HG02798 (cell line): ENCODE data around the gene CDH13.

Experiments used
- ATAC-seq: cut with Tn5 transposase; IDR thresholded peaks from one replicate; pipeline ENCODE4 v1.9.1; 2021; ENCODE audit warnings: mild to moderate bottlenecking; ENCODE audit not compliant: unreplicated experiment, poor library complexity

Gene CDH13

GRCh38 chr16:82769845-82770244, 143.1 kb downstream of the CDH13 start:
- ATAC-seq: no peak

- ATAC-seq: no peak
These were observed 145.4 kb downstream of the CDH13 start for GRCh38 chr16:82772215-82772614.

- no peak for ATAC-seq
These were observed 146.2 kb downstream of the CDH13 start for GRCh38 chr16:82773018-82773417.

GRCh38 chr16:82776470-82777146, 149.8 kb downstream of the CDH13 start:
- no peak for ATAC-seq

GRCh38 chr16:82782715-82783251, 156.0 kb downstream of the CDH13 start:
- ATAC-seq: no peak

GRCh38 chr16:82783933-82784572, 157.3 kb downstream of the CDH13 start:
- peak; percentile 36 for ATAC-seq

GRCh38 chr16:82784573-82784968, 157.8 kb downstream of the CDH13 start:
- ATAC-seq: no peak

- ATAC-seq: no peak
These were observed 161.5 kb downstream of the CDH13 start for GRCh38 chr16:82788225-82788624.

- no peak for ATAC-seq
These were observed 162.2 kb downstream of the CDH13 start for GRCh38 chr16:82788919-82789318.

GRCh38 chr16:82792693-82793092, 165.9 kb downstream of the CDH13 start:
- ATAC-seq: no peak

GRCh38 chr16:82793528-82794245, 166.9 kb downstream of the CDH13 start:
- no peak for ATAC-seq

GRCh38 chr16:82796047-82796446, 169.3 kb downstream of the CDH13 start:
- no peak for ATAC-seq

GRCh38 chr16:82801361-82801760, 174.6 kb downstream of the CDH13 start:
- ATAC-seq: no peak

- no peak for ATAC-seq
These were observed 179.1 kb downstream of the CDH13 start for GRCh38 chr16:82805866-82806265.

GRCh38 chr16:82807311-82807710, 180.5 kb downstream of the CDH13 start:
- no peak for ATAC-seq

GRCh38 chr16:82808036-82808435, 181.3 kb downstream of the CDH13 start:
- no peak for ATAC-seq

GRCh38 chr16:82810077-82810476, 183.3 kb downstream of the CDH13 start:
- no peak for ATAC-seq

- no peak for ATAC-seq
These were observed 187.3 kb downstream of the CDH13 start for GRCh38 chr16:82814059-82814458.

- no peak for ATAC-seq
These were observed 192.5 kb downstream of the CDH13 start for GRCh38 chr16:82819286-82819685.

GRCh38 chr16:82820855-82821254, 194.1 kb downstream of the CDH13 start:
- no peak for ATAC-seq

GRCh38 chr16:82824408-82824807, 197.6 kb downstream of the CDH13 start:
- no peak for ATAC-seq
